Measurements from ENCODE around the gene TMEM165.

The TMEM165 gene

DNA sequence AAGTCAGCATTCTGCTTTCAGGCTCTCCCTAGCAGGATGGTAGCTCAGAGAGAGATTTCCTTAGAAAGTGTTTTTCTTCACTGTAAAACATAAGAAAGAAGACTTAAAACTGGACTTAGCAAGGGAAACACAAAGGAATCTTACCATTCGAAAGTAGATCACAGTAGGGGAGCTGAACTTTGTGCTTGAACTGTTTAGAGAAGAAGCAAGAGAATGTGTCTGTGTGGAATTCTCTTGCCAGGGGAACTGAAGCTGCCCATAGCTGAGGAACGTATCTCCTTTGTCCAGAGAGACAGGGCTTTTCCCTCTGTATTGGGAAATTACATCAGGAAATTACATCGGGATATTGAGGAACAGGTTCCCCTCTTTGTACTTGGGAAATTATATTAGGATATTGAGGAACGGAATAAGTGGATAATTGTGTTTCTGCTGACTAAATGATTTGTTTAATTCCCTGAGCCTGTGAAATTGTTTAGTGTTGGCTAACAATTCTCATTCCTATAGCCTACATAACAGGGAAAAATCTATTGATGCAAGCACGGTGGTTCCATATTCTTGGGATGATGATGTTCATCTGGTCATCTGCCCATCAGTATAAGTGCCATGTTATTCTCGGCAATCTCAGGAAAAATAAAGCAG is 28.6 kb upstream of the TMEM165 start:
- no peak for DNase-seq

- no peak for DNase-seq
Observed at GRCh38 chr4:55369968-55370367, 25.8 kb upstream of the TMEM165 start.

GRCh38 chr4:55372259-55372658 is 23.5 kb upstream of the TMEM165 start:
- DNase-seq: no peak

DNA sequence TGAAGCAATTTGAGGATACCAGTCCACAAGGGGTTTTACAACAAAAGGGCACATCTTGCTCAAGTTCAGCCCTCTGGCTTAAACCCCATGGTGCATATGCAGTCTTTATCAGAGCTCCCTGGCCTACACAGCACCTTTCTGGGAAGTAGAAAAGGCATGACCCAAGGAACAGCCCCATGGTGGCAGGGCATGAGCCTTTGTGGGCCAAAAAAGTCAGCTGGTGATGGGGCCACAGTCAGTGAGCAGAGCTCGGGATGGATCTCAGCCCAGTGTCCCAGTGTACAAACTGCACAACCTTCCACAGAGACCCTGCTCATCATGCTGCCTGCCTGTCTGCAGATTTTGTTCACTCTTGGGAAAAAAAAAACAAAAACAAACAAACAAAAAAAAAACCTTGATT is 22.3 kb upstream of the TMEM165 start:
- DNase-seq: no peak

DNA sequence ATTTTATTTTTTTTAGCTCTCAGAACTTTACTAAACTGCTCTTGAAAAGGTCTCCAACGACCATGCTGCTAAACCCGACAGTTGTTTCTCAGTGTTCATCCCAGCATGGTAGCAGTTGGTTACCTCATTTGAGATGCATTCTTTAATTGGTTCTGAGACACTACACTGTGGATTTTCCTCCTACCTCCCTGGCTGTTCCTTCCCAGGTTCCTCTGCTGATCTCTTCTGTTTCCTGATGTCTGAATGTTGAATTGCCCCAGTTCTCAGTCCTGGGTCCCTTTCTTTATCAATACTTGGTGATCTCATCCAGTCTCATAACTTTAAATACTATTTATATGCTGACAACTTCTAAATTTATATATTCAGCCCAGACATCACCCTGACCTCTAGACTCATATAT is 19.1 kb upstream of the TMEM165 start:
- no peak for DNase-seq

- DNase-seq: no peak
Observed at GRCh38 chr4:55378617-55379467, 16.9 kb upstream of the TMEM165 start.

DNA sequence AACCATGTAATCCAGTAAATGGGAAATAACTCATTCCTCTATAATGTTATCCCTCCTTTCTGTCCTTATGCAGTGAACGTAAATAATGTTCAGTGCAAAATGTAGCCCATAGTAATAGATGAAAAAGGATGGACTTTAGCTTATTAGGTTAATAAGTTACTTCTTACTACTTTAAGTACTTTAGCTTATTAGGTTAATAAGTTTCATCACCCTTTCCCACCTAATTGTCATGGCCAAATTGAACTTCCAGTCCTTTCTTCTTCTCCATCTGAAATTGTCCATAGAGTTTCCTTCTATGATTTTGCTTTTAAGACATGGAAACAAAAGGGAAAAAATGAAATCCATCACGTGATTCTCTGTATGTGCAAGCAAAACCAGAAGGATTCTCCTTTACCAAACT is 15.2 kb upstream of the TMEM165 start:
- DNase-seq: no peak

DNA sequence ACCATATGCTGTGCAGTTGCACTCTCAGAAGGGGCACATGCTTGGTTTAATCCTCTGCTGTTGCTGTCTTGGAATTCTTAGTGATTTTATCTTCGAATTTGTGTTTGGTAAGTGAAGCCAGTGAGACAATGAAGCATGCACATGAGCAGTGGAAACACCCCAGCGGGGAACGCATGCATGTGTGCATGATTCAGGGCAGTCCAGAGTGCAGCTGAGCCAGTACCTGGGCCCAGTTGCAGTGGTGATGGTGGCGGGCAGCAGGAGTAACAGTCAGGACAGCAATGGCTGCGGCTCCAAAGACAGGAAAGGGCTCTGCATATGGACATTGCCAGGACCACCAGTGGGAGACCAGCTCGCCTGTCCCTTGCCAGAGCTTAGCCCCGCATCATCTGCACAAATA is 14.3 kb upstream of the TMEM165 start:
- no peak for DNase-seq

DNA sequence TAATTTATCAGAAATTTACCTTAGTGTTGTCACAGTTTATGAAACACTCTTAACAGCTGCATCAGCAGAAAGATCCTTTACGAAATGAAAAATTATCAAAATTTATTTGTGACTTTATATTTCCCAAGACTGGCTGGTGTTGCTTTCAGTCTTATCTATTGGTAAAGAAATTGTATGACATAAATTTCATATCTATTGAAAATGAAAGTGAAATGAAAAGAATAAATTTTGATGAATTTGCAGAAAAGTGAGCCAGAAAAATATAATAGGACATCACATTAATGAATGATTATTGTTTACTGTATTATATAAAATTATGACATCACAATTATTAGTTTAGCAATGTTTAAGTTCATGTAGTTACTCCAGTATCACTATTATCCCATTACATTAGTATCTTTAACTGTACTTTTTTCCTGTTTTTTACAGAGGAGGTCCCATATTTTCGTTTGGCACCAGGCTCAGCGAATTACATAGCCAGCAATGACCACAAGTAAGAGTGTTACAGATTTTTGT is 13.2 kb upstream of the TMEM165 start:
- no peak for DNase-seq

- no peak for DNase-seq
Observed at GRCh38 chr4:55385201-55385649, 10.5 kb upstream of the TMEM165 start.

GRCh38 chr4:55386073-55386472 is 9.7 kb upstream of the TMEM165 start:
- no peak for DNase-seq

DNA sequence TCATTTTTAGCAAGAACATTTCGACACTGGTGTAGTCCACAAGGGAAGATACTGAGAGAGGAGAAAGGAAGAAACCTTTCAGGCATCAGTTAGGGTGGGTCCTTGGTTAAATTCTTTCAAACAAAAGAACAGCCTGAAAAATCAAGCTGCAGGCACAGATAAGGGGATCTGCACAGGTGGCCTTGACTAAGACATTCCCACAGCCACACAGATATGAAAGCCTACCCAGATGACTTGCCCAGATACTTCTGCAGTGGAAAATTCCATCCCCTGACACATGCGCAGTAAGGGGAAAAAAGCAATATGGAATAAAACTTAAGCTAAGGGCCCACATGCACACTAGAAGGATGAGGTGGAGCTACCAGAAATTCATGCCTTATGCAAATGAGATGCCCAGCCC is 8.9 kb upstream of the TMEM165 start:
- no peak for DNase-seq

DNA sequence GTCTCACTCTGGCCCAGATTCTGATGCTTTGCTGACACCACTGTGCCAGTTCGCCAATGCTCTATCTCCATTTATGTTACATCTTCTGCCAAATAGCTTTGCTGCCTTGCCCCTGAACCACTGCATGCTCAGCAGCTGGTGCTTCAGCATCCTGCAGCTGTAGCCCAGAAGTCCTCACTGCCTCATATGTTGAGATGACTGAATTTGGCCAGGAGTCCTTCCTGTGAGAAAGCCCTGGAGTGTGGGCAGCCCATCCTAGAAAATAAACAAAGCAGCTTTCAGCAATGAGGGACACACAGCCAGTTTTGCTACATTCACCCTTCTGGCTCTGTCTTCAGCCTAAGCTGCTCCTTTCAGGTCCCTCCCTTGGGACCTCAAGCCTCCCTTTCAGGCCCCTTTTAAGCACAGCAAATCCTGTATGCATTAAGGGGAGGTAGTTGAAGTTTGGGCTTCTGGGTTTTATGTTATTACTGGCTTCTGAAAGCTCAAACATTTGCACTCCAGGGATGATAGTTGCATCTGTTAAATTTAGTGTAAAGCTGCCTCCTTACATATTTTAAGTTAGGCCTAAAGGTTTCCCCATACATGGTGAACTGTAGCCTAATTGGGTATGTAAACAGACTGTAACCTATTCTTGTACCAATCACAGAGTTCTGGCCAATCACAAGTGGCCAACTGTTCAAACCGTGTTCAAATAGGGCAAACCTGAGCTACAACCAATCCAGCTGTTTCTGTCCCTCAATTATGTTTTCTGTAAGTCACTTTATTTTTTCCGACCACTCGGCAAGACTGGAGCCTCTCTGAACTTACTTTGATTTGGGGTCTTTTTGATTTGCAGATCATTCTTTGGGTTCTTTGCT is 2.1 kb upstream of the TMEM165 start:
- DNase-seq: no peak

- DNase-seq: no peak
Observed at GRCh38 chr4:55395218-55395528, 584 bp upstream of the TMEM165 start.

DNA sequence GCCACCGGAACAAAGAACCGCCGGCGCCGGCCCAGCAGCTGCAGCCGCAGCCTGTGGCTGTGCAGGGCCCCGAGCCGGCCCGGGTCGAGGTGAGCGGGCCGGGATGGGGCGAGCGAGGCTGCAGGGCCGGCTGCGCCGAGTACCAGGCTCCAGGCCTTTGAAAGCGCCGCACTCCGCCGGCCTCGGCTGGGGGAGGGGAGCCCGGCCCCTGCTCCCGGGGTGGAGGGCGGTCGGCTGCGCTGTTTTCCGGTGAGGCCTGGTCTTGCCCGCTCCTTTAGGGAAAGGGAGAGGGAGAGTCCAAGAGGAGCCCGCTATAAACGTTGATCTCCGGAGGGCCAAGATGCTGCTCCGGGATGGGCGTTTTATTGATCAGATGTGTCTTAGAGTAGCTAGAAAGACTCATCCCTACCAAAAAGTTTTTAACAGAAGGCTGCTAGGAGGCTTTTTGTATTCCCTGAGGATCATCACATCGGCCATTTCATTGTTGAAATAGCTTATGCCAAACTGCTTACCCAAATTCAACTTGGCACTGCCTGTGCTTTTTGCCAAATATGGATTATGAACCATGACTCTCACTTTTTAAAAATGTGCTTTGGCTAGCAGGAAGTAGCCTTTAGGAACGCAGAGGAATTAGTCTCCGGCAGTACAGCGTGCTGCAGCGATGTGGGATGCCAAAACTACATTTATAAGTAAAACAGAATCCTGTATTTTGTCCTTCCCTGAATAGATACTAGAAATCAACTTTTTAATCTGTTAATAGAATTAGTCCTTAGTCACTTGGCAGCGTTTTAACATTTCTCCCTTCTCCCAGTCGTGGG is 760 bp downstream of the TMEM165 start:
- DNase-seq: peak; percentile 38

- DNase-seq: no peak
Observed at GRCh38 chr4:55397126-55397436, 1.3 kb downstream of the TMEM165 start.

DNA sequence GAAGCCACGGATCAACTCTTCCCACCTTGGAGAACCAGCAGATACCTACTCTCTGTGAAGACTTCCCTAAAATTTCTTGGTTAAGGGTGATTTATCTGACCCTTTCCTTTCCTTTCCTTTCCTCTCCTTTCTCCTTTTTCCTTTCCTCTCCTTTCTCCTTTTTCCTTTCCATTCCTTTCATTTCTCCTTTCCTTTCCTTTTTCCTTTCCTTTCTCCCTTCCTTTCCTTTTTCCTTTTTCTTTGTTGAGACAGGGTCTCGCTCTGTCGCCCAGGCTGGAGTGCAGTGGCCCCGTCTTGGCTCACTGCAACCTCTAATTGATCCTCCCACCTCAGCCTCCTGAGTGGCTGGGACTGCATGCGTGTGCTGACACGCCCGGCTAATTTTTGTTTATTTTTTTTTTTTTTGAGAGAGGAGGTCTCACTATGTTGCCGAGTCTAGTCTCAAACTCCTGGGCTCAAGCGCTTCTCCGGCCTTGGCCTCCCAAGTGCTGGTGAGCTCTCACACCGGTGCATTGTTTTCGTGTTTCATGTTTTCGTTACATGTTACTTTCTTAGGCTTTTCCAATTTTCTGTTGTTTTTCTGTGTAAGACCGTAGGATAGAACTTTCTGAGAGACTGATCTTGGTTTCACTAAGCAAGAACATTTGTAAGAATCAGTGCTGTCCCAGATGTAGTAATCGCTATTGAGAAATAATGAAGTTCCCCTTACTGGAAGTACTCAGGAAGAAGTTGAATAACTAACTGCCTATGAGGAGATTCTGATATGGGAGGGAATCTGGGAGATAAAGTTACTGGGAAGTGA is 2.0 kb downstream of the TMEM165 start:
- DNase-seq: no peak

DNA sequence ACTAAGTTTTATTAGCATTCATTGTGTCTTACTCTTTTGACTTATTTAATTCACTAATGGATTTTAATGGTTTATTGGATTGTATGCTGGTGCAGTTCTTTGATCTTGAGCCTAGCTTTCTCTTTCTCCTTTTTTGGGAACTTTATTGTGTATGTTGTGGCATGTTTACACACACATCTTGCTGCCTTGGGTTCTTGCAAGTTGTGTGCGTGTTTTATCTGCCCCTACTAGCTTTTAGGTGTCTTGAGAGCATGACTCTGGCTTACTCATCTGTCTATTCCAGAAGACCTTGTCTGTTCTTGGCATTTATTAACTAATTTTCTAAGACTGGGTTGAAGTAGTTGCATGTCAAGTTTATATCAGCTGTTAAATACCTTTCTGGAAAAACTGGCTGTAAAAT is 2.7 kb downstream of the TMEM165 start:
- DNase-seq: no peak

DNA sequence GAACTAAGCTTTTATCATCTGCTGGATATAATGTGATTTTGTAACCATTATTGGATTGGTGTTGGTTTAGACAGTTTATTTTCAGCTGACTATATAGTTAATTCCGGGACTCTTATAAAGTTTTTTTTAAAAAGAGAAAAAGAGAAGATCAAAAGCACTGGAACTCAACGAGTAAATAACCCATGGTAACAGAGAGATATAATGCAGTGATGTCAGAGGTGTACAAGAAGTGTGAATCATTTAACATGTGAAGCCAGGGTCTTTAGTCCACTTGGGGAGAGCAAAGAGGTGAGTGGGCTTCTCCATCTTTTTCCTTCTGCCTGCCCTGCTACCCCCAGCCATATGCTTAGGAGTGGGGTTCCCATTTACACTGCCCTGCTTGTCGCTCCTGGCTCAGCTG is 3.2 kb downstream of the TMEM165 start:
- DNase-seq: no peak

DNA sequence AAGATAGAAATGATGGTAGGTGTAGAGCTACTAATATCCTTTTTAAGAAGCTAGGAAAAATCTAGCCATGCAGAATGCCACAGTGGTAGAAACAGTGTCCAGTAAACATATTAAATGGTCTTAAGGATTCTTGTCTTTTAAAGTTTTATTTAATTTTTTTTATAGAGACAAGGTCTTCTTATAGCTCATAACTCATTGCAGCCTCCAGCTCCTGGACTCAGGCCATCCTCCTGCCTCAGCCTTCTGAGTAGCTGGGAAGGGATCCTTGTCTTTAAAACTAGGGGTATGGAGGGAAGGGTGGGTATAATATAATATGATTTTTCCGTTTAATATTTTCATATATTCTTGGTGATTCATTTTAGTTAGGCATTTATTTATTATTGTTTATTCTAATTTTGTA is 3.8 kb downstream of the TMEM165 start:
- no peak for DNase-seq

GRCh38 chr4:55405073-55405472 is 9.3 kb downstream of the TMEM165 start:
- DNase-seq: no peak

DNA sequence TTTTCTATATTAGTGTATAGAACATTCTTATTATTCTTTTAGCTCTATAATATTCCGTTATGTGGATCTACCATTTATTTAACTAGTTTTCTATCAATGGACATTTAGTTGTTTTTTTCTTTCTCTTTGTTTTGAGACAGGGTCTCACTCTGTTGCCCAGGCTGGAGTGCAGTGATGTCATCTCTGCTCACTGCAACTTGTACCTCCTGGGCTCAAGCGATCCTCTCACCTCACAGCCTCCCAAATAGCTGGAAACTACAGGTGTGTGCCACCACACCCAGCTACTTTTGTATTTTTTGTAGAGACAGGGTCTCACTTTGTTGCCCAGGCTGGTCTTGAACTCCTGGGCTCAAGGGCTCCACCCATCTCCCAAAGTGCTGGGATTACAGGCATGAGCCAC is 10.8 kb downstream of the TMEM165 start:
- DNase-seq: no peak

All from activated CD4-positive, alpha-beta T cell treated with anti-CD3 and anti-CD28 coated beads, Interleukin-2, amount 50 U/mL, for 48 hours (primary cell).